ENCODE results near the gene PHAF1.

The PHAF1 gene

DNA sequence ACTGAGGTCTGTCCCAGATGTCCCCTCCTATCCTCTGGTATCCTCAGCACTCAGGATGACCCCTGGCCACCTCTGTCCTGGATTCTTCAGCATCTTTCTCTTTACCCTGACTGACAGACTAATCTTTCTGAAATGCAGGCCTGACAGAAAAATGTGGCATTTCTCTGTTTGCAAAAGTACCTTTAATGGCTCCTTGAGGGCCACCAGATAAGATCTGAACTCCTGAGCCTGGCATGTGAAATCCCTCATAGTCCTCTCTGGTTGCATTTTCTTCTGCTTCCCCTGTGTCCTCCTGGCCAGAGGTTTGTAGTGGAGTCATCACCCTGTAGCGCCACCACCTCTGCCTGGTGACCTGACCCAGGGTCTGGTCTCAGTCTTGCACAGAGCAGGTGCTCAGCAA lies 87.1 kb downstream of the PHAF1 start:
- no peak for DNase-seq (ENCODE audit: low spot score)

- no peak for DNase-seq (ENCODE audit: low spot score)
Observed at GRCh38 chr16:67197704-67198103, 88.0 kb downstream of the PHAF1 start.

All from iPS-NIHi11 (cell line).